ENCODE measurements around the gene DNMBP. TPM values are rescaled to one million over a fixed set of nuclear protein-coding genes. Genes with fewer than 3 reads are reported as not detected.
"Not testable (repeated sequence)": the region's sequence is repeated elsewhere in the genome, so short reads cannot be mapped to it uniquely, and the experiment has no call there.

DNMBP gene
- total RNA-seq, 2 donors from 2014 or later: 17.9 to 34.2 TPM

DNA sequence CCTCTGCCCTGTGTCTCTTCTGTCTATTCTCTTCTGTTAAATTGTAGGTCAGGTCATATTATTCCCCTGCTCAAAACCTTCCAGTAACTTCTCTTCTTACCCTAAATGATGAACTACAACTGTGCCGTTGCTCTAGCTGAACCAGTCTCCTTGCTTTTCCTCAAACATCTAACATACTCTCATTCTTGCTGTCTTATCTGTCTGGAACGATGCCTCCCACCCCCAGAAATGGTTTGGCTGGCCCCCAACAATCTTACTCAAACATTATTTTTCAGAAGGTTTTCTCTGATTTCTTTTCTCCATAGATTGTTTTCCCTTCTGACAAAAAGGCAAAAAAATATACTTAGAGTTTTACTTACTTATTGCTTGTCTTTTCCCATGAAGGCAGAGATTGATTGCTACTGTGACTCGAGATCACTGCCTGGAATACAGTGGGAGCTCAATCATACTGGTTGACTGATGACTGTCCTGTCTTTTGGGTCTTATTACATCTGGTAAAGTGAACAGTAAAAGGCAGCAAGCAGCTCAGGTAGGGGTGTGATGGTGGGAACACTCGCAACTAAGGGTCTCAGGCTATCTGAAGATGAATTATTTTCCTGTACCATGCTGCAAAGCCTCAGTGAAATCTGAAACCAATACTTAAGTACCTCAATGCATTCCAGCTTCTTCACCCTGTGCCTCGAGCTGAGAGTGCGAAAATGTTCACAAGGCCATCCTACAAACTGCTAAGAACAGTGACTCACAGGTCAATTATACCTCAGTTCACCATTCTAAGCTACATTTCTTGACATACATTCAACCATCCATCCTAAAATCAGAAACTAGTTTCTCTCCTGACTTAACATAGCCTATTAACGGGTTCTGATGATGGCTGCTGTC is 67.6 kb downstream of the DNMBP start:
- Histone ChIP-seq H3K36me3 (no peaks in the 10 kb centered on the region), H3K27me3 (replicated peaks; ENCODE audit: insufficient read depth) (no peaks in the 10 kb centered on the region), H3K27ac (no peak overlapping the region), H3K9me3 (no peaks in the 10 kb centered on the region), H3K4me1 (ENCODE audit: control insufficient read depth in 1 of 2, low read depth in 2 of 2) (peaks cover 4 to 27% of the 10 kb centered on the region in 2 donors), H3K4me3 (no peak overlapping the region)
- DNase-seq (ENCODE audit: low spot score): no peak
- ATAC-seq (ENCODE audit: insufficient number of reproducible peaks, low FRiP score, low read depth): no peak
- TF ChIP-seq, protein P1, sequence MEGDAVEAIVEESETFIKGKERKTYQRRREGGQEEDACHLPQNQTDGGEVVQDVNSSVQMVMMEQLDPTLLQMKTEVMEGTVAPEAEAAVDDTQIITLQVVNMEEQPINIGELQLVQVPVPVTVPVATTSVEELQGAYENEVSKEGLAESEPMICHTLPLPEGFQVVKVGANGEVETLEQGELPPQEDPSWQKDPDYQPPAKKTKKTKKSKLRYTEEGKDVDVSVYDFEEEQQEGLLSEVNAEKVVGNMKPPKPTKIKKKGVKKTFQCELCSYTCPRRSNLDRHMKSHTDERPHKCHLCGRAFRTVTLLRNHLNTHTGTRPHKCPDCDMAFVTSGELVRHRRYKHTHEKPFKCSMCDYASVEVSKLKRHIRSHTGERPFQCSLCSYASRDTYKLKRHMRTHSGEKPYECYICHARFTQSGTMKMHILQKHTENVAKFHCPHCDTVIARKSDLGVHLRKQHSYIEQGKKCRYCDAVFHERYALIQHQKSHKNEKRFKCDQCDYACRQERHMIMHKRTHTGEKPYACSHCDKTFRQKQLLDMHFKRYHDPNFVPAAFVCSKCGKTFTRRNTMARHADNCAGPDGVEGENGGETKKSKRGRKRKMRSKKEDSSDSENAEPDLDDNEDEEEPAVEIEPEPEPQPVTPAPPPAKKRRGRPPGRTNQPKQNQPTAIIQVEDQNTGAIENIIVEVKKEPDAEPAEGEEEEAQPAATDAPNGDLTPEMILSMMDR (IDR thresholded peaks at IDR 0.05): no peak

- no peaks in the 10 kb centered on the region for H3K36me3 ChIP-seq
- no peaks in the 10 kb centered on the region for H3K9me3 ChIP-seq
- DNase-seq (ENCODE audit: low spot score) (no peak), ATAC-seq (ENCODE audit: insufficient number of reproducible peaks, low FRiP score, low read depth) (no peak)
- TF ChIP-seq, protein P1 (IDR thresholded peaks at IDR 0.05): no peak
- H3K27ac ChIP-seq: no peak overlapping the region
- no peaks in the 10 kb centered on the region for H3K4me1 ChIP-seq (ENCODE audit: control insufficient read depth in 1 of 2, low read depth in 2 of 2)
- no peaks in the 10 kb centered on the region for H3K27me3 ChIP-seq (replicated peaks; ENCODE audit: insufficient read depth)
- H3K4me3 ChIP-seq: no peak overlapping the region
These were observed 71.2 kb downstream of the DNMBP start for GRCh38 chr10:99938563-99938962.

DNA sequence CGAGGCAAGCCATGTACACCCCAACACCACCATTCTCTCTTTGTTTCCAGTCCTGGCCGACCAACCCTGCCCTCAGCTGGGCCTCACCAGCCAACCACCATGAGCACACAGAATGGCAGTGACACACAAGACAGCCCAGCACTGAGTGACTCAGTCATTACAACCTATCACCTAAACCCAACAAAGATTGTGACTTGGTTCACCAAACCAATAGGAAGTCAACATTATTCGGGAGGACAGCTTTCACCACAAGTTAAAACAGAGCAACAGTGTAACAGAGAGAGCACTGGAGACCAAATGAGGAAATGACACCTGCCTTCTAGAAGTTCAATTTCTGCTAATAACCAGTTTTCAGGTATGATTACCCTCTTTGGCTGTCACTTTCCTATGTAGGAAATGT is 72.1 kb downstream of the DNMBP start:
- Histone ChIP-seq H3K27me3 (replicated peaks; ENCODE audit: insufficient read depth) (no peaks in the 10 kb centered on the region), H3K9me3 (no peaks in the 10 kb centered on the region), H3K4me3 (no peak overlapping the region), H3K27ac (no peak overlapping the region), H3K36me3 (no peaks in the 10 kb centered on the region), H3K4me1 (ENCODE audit: control insufficient read depth in 1 of 2, low read depth in 2 of 2) (no peaks in the 10 kb centered on the region)
- TF ChIP-seq, protein P1 (IDR thresholded peaks at IDR 0.05): no peak
- no peak for ATAC-seq (ENCODE audit: insufficient number of reproducible peaks, low FRiP score, low read depth)
- DNase-seq (ENCODE audit: low spot score): no peak

GRCh38 chr10:99932203-99932957 is 77.4 kb downstream of the DNMBP start:
- ATAC-seq (ENCODE audit: insufficient number of reproducible peaks, low FRiP score, low read depth): not testable (repeated sequence)

GRCh38 chr10:99930731-99931550 is 78.8 kb downstream of the DNMBP start:
- peaks cover 0 to 6% of the 10 kb centered on the region in 2 donors for H3K4me1 ChIP-seq (ENCODE audit: control insufficient read depth in 1 of 2, low read depth in 2 of 2)
- H3K4me3 ChIP-seq: no peak overlapping the region
- H3K9me3 ChIP-seq: no peaks in the 10 kb centered on the region
- TF ChIP-seq, protein P1 (IDR thresholded peaks at IDR 0.05): no peak
- no peaks in the 10 kb centered on the region for H3K27me3 ChIP-seq (replicated peaks; ENCODE audit: insufficient read depth)
- no peak for DNase-seq (ENCODE audit: low spot score)
- no peak overlapping the region for H3K27ac ChIP-seq
- H3K36me3 ChIP-seq: no peaks in the 10 kb centered on the region
- ATAC-seq (ENCODE audit: insufficient number of reproducible peaks, low FRiP score, low read depth): no peak

More at GRCh38 chr10:99932203-99932957, 77.4 kb downstream of the DNMBP start:
- H3K9me3 ChIP-seq; H3K27ac ChIP-seq; H3K4me3 ChIP-seq; H3K4me1 ChIP-seq (ENCODE audit: control insufficient read depth in 1 of 2, low read depth in 2 of 2); H3K36me3 ChIP-seq; H3K27me3 ChIP-seq (replicated peaks; ENCODE audit: insufficient read depth); DNase-seq (ENCODE audit: low spot score): not testable (repeated sequence)
